Measurements from ENCODE around the gene BCAR1.

Gene BCAR1

GRCh38 chr16:75238853-75239541, 12.4 kb downstream of the BCAR1 start:
- DNase-seq (ENCODE audit: low spot score) = no peak

GRCh38 chr16:75238132-75238852, 13.1 kb downstream of the BCAR1 start:
- DNase-seq (ENCODE audit: low spot score) = no peak

- no peak for DNase-seq (ENCODE audit: low spot score)
Observed at GRCh38 chr16:75237398-75238131, 13.9 kb downstream of the BCAR1 start.

GRCh38 chr16:75236736-75237397, 14.6 kb downstream of the BCAR1 start:
- DNase-seq (ENCODE audit: low spot score) = no peak

GRCh38 chr16:75236232-75236631, 15.2 kb downstream of the BCAR1 start:
- no peak for DNase-seq (ENCODE audit: low spot score)

DNA sequence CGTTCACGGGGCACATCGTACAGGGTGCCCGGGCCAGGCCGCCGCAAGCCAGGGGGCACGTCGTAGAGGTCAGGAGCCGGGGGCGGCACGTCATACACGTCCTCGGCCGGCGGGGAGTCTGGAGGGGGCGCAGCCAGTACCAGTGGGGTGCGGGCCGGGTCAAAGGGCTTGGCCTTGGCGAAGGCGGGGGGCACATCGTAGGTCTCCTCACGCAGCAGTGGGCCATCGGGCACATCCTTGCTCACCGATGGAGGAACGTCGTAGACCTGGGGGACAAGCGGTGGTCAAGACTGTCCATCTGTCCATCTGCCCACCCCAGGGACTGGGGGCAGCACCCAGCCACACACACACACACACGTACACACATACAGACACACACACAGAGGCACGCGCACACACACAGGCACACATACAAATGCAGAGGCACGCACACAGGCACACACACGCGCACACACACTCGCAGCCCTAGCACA, 15.7 kb downstream of the BCAR1 start:
- DNase-seq (ENCODE audit: low spot score) = no peak

GRCh38 chr16:75234856-75235696, 16.3 kb downstream of the BCAR1 start:
- no peak for DNase-seq (ENCODE audit: low spot score)

DNA sequence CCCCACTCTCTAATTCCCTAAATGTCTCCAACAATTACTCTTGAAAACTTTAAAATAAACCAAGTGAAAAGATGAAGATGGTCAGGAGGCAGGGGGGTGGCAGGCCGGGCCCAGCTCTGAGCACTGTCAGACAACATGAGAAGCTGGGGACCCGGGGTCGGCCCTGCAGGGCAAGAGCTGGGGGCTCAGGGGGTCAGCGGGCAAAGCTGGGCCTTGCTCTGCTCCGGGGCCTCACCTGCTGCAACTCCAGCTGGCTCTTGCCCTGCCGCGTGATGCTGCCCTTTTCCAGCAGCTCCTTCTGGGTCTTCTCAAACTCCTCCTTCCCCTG, 17.8 kb downstream of the BCAR1 start:
- DNase-seq (ENCODE audit: low spot score) = no peak

- DNase-seq (ENCODE audit: low spot score) = no peak
Observed at GRCh38 chr16:75231570-75231969, 19.9 kb downstream of the BCAR1 start.

GRCh38 chr16:75230471-75231110, 20.8 kb downstream of the BCAR1 start:
- DNase-seq (ENCODE audit: low spot score) = no peak

GRCh38 chr16:75229172-75230031, 22.0 kb downstream of the BCAR1 start:
- DNase-seq (ENCODE audit: low spot score) = no peak

DNA sequence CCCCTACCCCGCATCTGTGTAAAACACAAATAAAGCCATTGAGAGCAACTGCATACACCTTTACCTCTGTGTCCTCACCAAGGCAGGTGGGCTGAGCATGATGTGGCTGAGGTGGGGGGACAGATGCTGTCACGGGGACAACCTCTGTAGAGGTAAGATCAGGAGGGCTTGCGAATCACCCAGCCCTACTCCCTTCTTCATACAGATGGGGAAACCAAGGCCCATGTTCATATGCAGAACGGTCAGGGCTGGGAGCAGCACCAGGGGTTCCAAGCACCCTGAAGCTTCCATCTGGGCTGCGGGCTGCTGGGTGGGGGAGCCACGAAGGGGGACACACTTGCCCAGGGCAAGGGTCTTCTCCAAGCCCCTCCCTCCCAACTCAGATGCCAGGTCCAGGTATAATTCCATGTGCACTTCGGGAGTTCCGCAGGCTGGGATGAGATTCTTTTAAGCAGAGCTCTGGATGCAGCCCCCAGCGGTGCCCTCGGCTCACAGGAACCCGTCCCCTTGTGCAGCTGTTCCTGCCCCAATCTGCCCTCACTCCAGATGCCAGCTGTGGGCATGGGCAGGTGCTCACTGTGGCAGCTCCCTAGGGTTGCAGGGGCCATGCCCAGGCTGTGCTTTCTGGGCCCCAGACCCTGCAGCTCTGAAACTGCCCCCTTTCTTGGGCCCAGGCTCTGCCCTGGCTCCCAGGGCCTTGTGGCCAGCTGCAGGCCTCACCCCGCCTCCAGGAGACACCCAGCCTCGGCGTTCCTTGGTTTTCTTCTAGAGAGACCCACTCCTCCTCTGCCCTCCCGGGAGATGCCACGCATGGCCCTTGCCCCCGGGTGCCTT, 23.1 kb downstream of the BCAR1 start:
- DNase-seq (ENCODE audit: low spot score) = no peak

GRCh38 chr16:75227361-75228142, 23.9 kb downstream of the BCAR1 start:
- no peak for DNase-seq (ENCODE audit: low spot score)

- no peak for DNase-seq (ENCODE audit: low spot score)
Observed at GRCh38 chr16:75226550-75227360, 24.7 kb downstream of the BCAR1 start.

DNA sequence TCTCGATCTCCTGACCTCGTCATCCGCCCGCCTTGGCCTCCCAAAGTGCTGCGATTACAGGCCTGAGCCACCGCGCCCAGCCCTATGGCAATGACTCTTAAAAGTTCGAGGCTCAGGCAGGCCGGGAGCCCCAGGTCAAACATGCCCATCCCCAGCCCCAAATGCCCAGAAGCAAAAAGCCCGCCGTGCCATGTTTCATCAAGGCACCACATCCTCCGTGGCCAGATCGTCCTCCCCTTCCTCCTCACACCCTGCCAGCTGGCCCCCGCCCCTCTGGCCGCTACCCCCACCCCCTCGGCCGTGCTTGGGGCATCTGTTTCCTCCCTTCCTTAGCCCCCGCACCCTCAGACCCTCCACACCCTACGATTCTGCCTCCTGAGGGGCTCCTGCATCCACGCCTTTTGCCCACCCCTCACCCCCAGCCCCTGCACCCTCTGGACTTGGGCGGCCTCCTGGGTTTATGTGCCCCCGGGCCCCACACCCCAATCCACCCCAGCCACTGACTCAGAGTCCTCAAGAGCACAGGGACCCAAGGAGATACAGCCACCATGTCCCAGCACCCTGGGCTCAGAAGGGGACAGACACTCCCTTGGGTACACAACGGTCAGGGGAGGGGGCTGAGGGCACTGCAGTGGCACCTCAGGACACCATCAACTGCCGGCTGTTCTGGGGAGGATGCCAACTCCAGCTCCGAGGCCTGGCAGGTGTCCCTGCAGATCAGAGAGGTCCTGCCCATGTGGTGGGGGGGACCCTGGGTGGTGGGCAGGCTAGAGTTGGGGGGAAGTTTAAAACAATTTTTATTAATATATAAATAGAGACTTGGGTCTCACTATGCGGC, 25.5 kb downstream of the BCAR1 start:
- DNase-seq (ENCODE audit: low spot score) = no peak

- DNase-seq (ENCODE audit: low spot score) = no peak
Observed at GRCh38 chr16:75225092-75225491, 26.3 kb downstream of the BCAR1 start.

Measured in LoVo (cell line).